Left ventricle myocardium inferior (tissue), 1 donor: ENCODE results near the gene PRDX2. TPM values are rescaled to one million over a fixed set of nuclear protein-coding genes. Genes with fewer than 3 reads are reported as not detected.

Source experiments
- DNase-seq: peaks from one replicate; pipeline ENCODE4 v3.0.0-alpha.2; 2020
- H3K27ac ChIP-seq: fragments of 200-600 bp; replicated peaks from 2 replicates; pipeline ENCODE4 v1.8.0; 2021
- H3K27me3 ChIP-seq: fragments of 200-600 bp; 2 replicates; pipeline ENCODE4 v1.8.0; 2021; ENCODE audit warnings: low read depth
- H3K36me3 ChIP-seq: fragments of 200-600 bp; 2 replicates; pipeline ENCODE4 v1.8.0; 2021
- H3K4me1 ChIP-seq: fragments of 200-600 bp; 2 replicates; pipeline ENCODE4 v1.8.0; 2021
- H3K4me3 ChIP-seq: fragments of 200-600 bp; 2 replicates; pipeline ENCODE4 v1.8.0; 2021; ENCODE audit warnings: mild to moderate bottlenecking, moderate library complexity
- H3K9me3 ChIP-seq: fragments of 200-600 bp; replicated peaks from 2 replicates; pipeline ENCODE4 v1.8.0; 2021
- intact Hi-C: fragments of 100-400 bp; cut with micrococcal nuclease; formaldehyde crosslinking; loops from one replicate; pipeline ENCODE4 v1.11.0; 2022
- total RNA-seq: library from RNA; stranded (reverse); fragmentation: NEBNext Ultra II Directional; extraction: Animal tissue kit (Norgen Biotek cat#: 25700); gene quantifications from one replicate; pipeline ENCODE4 v1.2.1, GENCODE V29; 2021
- TF ChIP-seq, protein P1 (sequence below): fragments of 200-600 bp; IDR thresholded peaks from 2 replicates; pipeline ENCODE4 v1.8.0; 2021; ENCODE audit warnings: antibody characterized with exemption, mild to moderate bottlenecking, borderline replicate concordance
- donor health status: DM: no; HTN: yes; CAD: no; lungs with severe emphysema.

The PRDX2 gene
- total RNA-seq, 1 donor from 2014 or later: 700 TPM

DNA sequence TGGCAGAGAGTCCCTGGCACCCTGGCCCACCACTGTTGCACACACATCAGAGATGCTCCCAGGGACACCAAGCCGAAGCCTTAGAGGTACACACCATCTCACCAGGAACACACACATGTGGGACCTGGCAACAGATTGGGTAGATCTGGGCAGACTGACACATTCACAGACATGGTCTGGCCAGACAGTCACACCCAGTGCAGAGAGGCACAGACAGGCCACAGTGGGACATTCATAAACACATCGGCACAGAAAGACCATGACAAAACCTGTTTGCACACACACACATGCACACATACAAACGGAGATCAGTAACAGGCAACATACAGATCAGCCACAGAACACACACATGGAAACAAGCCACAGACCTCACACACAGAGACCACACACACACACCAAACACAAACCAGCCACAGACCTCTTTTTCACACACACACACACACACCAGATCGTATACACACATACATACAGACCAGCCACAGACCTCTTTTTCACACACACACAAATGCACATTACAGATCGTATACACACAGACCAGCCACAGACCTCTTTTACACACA lies 16.6 kb downstream of the PRDX2 start:
- intact Hi-C loops: no loop called here
- H3K4me1 ChIP-seq: peaks cover 81% of the 10 kb centered on the region
- H3K27ac ChIP-seq: peak overlapping the region; percentile 96
- TF ChIP-seq, protein P1, sequence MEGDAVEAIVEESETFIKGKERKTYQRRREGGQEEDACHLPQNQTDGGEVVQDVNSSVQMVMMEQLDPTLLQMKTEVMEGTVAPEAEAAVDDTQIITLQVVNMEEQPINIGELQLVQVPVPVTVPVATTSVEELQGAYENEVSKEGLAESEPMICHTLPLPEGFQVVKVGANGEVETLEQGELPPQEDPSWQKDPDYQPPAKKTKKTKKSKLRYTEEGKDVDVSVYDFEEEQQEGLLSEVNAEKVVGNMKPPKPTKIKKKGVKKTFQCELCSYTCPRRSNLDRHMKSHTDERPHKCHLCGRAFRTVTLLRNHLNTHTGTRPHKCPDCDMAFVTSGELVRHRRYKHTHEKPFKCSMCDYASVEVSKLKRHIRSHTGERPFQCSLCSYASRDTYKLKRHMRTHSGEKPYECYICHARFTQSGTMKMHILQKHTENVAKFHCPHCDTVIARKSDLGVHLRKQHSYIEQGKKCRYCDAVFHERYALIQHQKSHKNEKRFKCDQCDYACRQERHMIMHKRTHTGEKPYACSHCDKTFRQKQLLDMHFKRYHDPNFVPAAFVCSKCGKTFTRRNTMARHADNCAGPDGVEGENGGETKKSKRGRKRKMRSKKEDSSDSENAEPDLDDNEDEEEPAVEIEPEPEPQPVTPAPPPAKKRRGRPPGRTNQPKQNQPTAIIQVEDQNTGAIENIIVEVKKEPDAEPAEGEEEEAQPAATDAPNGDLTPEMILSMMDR: no peak
- no peak overlapping the region for H3K4me3 ChIP-seq
- no peaks in the 10 kb centered on the region for H3K27me3 ChIP-seq
- no peak for DNase-seq
- H3K9me3 ChIP-seq: no peaks in the 10 kb centered on the region
- no peaks in the 10 kb centered on the region for H3K36me3 ChIP-seq

DNA sequence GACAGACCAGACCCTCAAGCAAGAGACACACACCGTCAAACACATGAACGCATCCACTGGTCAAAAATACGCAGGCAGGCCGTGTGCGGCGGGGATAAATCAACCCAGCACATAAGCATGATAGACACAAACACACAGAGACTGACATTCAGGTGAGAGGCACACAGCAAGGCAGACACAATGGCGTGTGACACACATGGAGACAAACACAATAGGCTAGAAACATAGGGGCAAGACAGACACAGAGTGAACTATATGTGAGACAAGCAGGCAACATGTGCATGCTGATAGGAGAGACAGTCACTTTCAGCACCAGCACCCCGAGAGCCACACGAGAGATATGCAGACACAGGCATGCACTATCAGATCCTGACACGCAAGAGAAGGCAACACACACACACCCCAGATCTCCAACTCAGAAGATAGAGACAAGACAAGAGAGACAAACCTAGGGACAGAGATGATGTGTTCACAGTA lies 17.2 kb downstream of the PRDX2 start:
- no peaks in the 10 kb centered on the region for H3K9me3 ChIP-seq
- H3K4me3 ChIP-seq: no peak overlapping the region
- no peaks in the 10 kb centered on the region for H3K27me3 ChIP-seq
- no peaks in the 10 kb centered on the region for H3K36me3 ChIP-seq
- intact Hi-C loops: no loop called here
- DNase-seq: no peak
- TF ChIP-seq, protein P1: no peak
- peak overlapping the region; percentile 96 for H3K27ac ChIP-seq
- peaks cover 84% of the 10 kb centered on the region for H3K4me1 ChIP-seq

DNA sequence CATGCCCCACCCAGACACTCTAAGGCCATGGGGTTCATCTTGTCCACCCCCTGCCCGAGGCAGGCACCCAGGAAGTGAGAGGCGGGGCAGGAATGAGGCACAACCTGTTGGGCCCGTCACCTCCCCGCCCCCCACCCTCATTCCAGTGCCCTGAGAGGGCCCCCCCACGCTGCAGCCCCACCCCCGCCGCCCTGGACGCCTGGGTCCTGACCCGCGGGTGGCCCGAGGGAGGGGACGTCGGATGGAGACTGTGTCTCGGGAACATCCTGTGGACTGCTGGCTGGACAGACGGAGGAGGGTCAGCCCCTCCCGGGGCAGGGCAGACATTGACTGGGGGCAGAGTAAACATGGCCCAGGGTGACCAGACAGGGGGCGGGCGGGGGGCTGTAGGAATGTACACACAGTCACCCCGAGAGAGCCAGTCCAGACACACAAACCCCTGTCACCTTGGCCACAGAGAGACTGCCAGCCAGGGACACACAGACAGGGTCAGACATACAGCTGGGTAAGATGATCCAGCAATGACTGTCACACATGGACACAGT lies 17.7 kb downstream of the PRDX2 start:
- H3K36me3 ChIP-seq: no peaks in the 10 kb centered on the region
- TF ChIP-seq, protein P1: no peak
- intact Hi-C loops: no loop called here
- DNase-seq: peak; percentile 70
- no peaks in the 10 kb centered on the region for H3K27me3 ChIP-seq
- H3K27ac ChIP-seq: peak overlapping the region; percentile 96
- peak overlapping the region; percentile 69 for H3K4me3 ChIP-seq
- H3K9me3 ChIP-seq: no peaks in the 10 kb centered on the region
- peaks cover 84% of the 10 kb centered on the region for H3K4me1 ChIP-seq

DNA sequence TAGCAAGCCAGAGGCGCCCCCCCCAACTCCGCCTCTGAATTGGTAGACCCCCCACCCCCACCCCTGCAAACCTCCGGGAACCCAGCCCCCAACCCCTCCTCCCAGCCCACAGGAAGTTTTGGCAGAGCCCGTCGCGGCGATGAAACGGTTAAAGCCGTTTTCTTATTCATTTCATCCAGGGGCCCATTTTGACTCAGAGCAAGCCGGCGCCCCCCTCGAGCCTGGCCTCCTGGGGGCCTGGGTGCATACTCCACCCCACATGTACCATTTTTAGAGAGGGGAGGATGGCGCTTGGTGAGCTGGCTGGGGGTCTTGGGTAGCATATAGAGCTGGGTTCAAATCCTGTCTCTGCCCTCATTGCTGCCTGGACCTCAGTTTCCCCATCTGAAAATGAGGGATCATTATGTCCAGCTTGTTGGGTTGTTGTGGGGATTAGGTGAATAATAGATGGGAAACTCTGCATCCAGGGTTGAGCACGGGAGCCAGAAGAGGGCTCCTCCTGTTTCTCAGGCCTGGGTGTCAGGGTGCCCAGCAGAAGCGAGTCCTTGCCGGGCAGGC lies 18.2 kb downstream of the PRDX2 start:
- H3K27ac ChIP-seq: peak overlapping the region; percentile 96
- H3K36me3 ChIP-seq: no peaks in the 10 kb centered on the region
- H3K9me3 ChIP-seq: no peaks in the 10 kb centered on the region
- intact Hi-C loops: no loop called here
- no peak for DNase-seq
- no peaks in the 10 kb centered on the region for H3K27me3 ChIP-seq
- TF ChIP-seq, protein P1: no peak
- peak overlapping the region; percentile 69 for H3K4me3 ChIP-seq
- peaks cover 84% of the 10 kb centered on the region for H3K4me1 ChIP-seq

DNA sequence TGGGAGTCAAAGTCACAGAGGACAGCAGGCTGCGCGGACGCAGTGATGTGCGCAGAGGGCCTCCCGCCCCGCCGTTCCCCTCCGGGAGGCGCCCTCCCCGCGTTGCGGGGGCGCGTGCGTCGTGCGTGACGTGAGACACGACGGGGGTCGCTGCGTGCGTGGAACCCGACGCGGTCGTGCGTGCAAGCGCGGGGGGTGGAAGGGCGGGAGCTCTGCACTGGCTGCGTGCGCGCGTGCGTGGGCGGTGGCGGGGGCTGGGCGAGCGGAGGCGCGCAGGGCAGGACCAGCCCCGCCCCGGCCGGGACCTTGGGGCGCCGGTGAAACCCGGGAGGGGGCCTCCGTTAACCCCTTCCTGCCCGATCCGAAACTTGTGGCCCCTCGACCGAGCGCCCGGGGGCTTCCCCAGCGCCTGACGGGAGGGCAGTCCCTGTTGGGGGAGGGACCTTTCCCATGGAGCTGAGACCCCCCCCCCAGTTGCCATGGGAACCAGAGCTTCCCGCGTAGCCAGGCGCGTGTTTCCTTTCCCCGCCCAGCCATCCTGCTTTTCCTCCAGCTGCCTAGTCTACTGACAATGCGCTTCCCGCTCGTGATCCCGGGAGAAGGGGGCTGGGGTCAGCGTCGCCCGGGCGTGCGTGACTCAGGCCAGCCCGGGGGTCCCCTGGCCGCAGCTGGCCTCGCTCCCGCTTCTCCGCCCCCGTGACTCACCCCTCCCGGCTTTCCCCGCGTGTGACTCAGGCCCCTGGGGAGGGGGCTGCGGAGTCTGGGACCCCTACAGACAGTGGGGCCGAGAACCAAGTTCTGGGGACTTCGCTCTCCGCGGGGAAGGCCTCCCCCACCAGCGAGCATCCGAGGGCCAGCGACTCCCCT lies 18.9 kb downstream of the PRDX2 start:
- Histone ChIP-seq H3K9me3 (no peaks in the 10 kb centered on the region), H3K27ac (peak overlapping the region; percentile 96), H3K4me3 (peak overlapping the region; percentile 69), H3K27me3 (no peaks in the 10 kb centered on the region), H3K4me1 (peaks cover 84% of the 10 kb centered on the region), H3K36me3 (no peaks in the 10 kb centered on the region)
- intact Hi-C loops: no loop called here
- DNase-seq: peak; percentile 92
- TF ChIP-seq, protein P1: no peak
